Measurements from ENCODE around the gene TLE4.

DNA sequence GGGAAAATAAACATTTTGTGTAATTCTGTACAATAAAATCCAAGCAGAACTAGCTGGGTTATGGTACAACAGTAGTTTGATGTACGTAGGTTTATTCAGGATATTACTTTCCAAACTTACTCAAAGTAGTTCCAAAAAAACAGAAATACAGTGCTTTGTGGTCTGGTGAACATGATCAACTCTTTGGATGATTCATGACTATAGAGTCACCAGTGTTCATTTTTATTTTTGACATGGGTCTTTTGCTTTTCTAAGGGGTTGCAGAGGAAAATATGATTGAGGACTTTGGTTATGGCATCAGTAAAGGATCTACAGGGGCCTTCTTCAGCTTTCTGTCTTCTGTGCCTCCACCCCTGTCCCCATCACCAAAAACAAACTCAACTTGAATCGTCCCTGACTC lies 127.2 kb downstream of the TLE4 start:
- TF ChIP-seq, protein P1, sequence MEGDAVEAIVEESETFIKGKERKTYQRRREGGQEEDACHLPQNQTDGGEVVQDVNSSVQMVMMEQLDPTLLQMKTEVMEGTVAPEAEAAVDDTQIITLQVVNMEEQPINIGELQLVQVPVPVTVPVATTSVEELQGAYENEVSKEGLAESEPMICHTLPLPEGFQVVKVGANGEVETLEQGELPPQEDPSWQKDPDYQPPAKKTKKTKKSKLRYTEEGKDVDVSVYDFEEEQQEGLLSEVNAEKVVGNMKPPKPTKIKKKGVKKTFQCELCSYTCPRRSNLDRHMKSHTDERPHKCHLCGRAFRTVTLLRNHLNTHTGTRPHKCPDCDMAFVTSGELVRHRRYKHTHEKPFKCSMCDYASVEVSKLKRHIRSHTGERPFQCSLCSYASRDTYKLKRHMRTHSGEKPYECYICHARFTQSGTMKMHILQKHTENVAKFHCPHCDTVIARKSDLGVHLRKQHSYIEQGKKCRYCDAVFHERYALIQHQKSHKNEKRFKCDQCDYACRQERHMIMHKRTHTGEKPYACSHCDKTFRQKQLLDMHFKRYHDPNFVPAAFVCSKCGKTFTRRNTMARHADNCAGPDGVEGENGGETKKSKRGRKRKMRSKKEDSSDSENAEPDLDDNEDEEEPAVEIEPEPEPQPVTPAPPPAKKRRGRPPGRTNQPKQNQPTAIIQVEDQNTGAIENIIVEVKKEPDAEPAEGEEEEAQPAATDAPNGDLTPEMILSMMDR (optimal IDR thresholded peaks at IDR 0.05 in 1 of 3, IDR thresholded peaks at IDR 0.05 in 1 of 3, conservative IDR thresholded peaks at IDR 0.05 in 1 of 3; ENCODE audit: extremely low read depth in 1 of 3, insufficient read depth in 2 of 3, low read length in 3 of 3), result no peak
- TF ChIP-seq EZH2 (IDR thresholded peaks at IDR 0.05; ENCODE audit: low read length), result no peak

Data from keratinocyte (primary cell).